Stimulated activated CD8-positive, alpha-beta memory T cell treated with anti-CD3 and anti-CD28 coated beads, Interleukin-4, amount 100 ng/mL, for 48 hours (primary cell): ENCODE data around the gene OR4F3.
"Not testable (repeated sequence)": the region's sequence is repeated elsewhere in the genome, so short reads cannot be mapped to it uniquely, and the experiment has no call there.

Experiments
- DNase-seq: peaks from one replicate; pipeline ENCODE4 v3.0.0-alpha.2; 2020

The OR4F3 gene

GRCh38 chr5:181366968-181367367 is at the start of gene OR4F3:
Gene OR4F3 (plus strand): TSS chr5:181367268.
- DNase-seq, result not testable (repeated sequence)
